ENCODE results near the gene TXNRD1.
"Not testable (repeated sequence)": the region's sequence is repeated elsewhere in the genome, so short reads cannot be mapped to it uniquely, and the experiment has no call there.

TXNRD1 gene

GRCh38 chr12:104190641-104191176 lies 24.9 kb upstream of the TXNRD1 start:
- no peak for DNase-seq

GRCh38 chr12:104197264-104197663 lies 18.3 kb upstream of the TXNRD1 start:
- DNase-seq = no peak

GRCh38 chr12:104199964-104200363 lies 15.6 kb upstream of the TXNRD1 start:
- no peak for DNase-seq

- DNase-seq = peak in 23 of 51 donors; percentile 1 to 69 (median 7)
Measured at GRCh38 chr12:104201238-104202001, 14.2 kb upstream of the TXNRD1 start.

GRCh38 chr12:104204690-104205480 lies 10.7 kb upstream of the TXNRD1 start:
- peak in 8 of 51 donors; percentile 1 to 12 (median 5) for DNase-seq

- no peak for DNase-seq
Measured at GRCh38 chr12:104207416-104208205, 8.0 kb upstream of the TXNRD1 start.

GRCh38 chr12:104212516-104212915 lies 3.1 kb upstream of the TXNRD1 start:
- DNase-seq = no peak

GRCh38 chr12:104213952-104214351 lies 1.6 kb upstream of the TXNRD1 start:
- DNase-seq = no peak

GRCh38 chr12:104216521-104216924 lies 944 bp downstream of the TXNRD1 start:
- DNase-seq = no peak

GRCh38 chr12:104218506-104218905 lies 2.9 kb downstream of the TXNRD1 start:
- not testable (repeated sequence) for DNase-seq

- no peak for DNase-seq
Measured at GRCh38 chr12:104218935-104219334, 3.4 kb downstream of the TXNRD1 start.

- no peak for DNase-seq
Measured at GRCh38 chr12:104219361-104219892, 3.8 kb downstream of the TXNRD1 start.

GRCh38 chr12:104219908-104220404 lies 4.4 kb downstream of the TXNRD1 start:
- DNase-seq = no peak

GRCh38 chr12:104220931-104221330 lies 5.4 kb downstream of the TXNRD1 start:
- no peak for DNase-seq

- DNase-seq = no peak
Measured at GRCh38 chr12:104222976-104223375, 7.4 kb downstream of the TXNRD1 start.

GRCh38 chr12:104223712-104224111 lies 8.1 kb downstream of the TXNRD1 start:
- DNase-seq = no peak

- DNase-seq = no peak
Measured at GRCh38 chr12:104226672-104227071, 11.1 kb downstream of the TXNRD1 start.

- DNase-seq = no peak
Measured at GRCh38 chr12:104230304-104231095, 14.9 kb downstream of the TXNRD1 start.

GRCh38 chr12:104232609-104233280 lies 17.2 kb downstream of the TXNRD1 start:
- DNase-seq = no peak

All from hypothalamus (tissue), 51 donors.